ENCODE measurements around the gene PTPRM. TPM values are rescaled to one million over a fixed set of nuclear protein-coding genes. Genes with fewer than 3 reads are reported as not detected.

Gene PTPRM
- total RNA-seq, 1 experiment from 2014 or later, result 6.2 TPM

DNA sequence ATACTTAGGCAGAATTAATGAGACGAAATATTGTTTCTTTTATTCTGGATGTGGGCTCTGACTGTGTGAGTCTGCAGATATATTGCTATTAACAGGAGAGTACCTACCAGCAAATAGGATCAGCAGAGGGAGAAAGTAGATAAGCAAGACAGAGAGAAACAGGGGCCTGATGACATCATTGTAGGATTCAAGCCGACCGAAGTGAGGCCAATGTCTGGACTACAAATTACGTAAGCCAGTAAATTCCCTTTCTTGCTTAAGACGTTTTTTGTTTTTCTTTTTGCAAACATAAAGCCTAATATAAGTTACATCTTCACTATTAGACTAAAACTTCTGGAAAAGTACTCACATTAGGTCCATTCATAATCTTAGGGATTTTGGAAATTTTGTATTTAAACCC is 21.4 kb upstream of the PTPRM start:
- Mint-ChIP-seq H3K27ac (no peak overlapping the region), H3K27me3 (ENCODE audit: low read depth) (no peaks in the 10 kb centered on the region), H3K36me3 (ENCODE audit: insufficient read depth in 1 of 3, low read depth in 3 of 3) (no peaks in the 10 kb centered on the region), H3K9me3 (no peaks in the 10 kb centered on the region), H3K4me3 (no peak overlapping the region), H3K4me1 (no peaks in the 10 kb centered on the region)
- Histone ChIP-seq H3K23ac (ENCODE audit: insufficient read length, low read depth, low read length) (no peak overlapping the region), H2AFZ (ENCODE audit: low read length) (no peak overlapping the region), H3K27ac (ENCODE audit: insufficient read length, low read depth, low read length) (no peak overlapping the region), H3K9ac (ENCODE audit: extremely low read depth, insufficient read length, low read length) (no peak overlapping the region), H2BK5ac (ENCODE audit: insufficient read length, low read length) (no peak overlapping the region), H3K56ac (ENCODE audit: insufficient read length, low read depth, low read length) (no peak overlapping the region), H3K27me3 (ENCODE audit: insufficient read depth, low read length) (no peaks in the 10 kb centered on the region), H2BK12ac (ENCODE audit: insufficient read length, low read depth, low read length) (no peak overlapping the region), H3K4me2 (ENCODE audit: insufficient read depth, insufficient read length, low read length) (no peak overlapping the region), H2BK20ac (ENCODE audit: low read depth, low read length, poor library complexity, severe bottlenecking) (no peak overlapping the region), H4K91ac (ENCODE audit: insufficient read length, low read depth, low read length) (no peak overlapping the region), H2AK5ac (ENCODE audit: insufficient read length, low read length) (no peak overlapping the region), H3K18ac (ENCODE audit: insufficient read length, low read depth, low read length) (no peak overlapping the region), H3T11ph (ENCODE audit: low read length) (no peak overlapping the region), H3K4me1 (ENCODE audit: insufficient read depth, low read length) (no peaks in the 10 kb centered on the region), H2BK120ac (ENCODE audit: low read depth, low read length, poor library complexity, severe bottlenecking) (no peak overlapping the region), H3K14ac (ENCODE audit: insufficient read depth, low read length) (no peak overlapping the region), H4K5ac (ENCODE audit: insufficient read length, low read depth, low read length) (no peak overlapping the region), H3K9me3 (ENCODE audit: control insufficient read depth, low read depth, low read length) (no peaks in the 10 kb centered on the region), H4K20me1 (ENCODE audit: control insufficient read depth, insufficient read depth, insufficient read length) (no peaks in the 10 kb centered on the region), H3K79me2 (ENCODE audit: insufficient read depth, low read length) (no peaks in the 10 kb centered on the region), H3K4ac (ENCODE audit: low read depth, low read length) (no peak overlapping the region), H3K23me2 (ENCODE audit: insufficient read length, low read depth, low read length, poor library complexity, severe bottlenecking) (no peaks in the 10 kb centered on the region), H4K8ac (replicated peaks; ENCODE audit: insufficient read length, low read depth, low read length) (no peak overlapping the region), H3K79me1 (ENCODE audit: insufficient read depth, low read depth, low read length, poor library complexity, severe bottlenecking) (no peaks in the 10 kb centered on the region), H2BK15ac (ENCODE audit: low read depth, low read length) (no peak overlapping the region)
- no CpG with 5 or more reads among the region's 5 CpGs for WGBS (ENCODE audit: extremely low coverage, insufficient read length, low lambda C conversion rate)
- TF ChIP-seq, protein P1, sequence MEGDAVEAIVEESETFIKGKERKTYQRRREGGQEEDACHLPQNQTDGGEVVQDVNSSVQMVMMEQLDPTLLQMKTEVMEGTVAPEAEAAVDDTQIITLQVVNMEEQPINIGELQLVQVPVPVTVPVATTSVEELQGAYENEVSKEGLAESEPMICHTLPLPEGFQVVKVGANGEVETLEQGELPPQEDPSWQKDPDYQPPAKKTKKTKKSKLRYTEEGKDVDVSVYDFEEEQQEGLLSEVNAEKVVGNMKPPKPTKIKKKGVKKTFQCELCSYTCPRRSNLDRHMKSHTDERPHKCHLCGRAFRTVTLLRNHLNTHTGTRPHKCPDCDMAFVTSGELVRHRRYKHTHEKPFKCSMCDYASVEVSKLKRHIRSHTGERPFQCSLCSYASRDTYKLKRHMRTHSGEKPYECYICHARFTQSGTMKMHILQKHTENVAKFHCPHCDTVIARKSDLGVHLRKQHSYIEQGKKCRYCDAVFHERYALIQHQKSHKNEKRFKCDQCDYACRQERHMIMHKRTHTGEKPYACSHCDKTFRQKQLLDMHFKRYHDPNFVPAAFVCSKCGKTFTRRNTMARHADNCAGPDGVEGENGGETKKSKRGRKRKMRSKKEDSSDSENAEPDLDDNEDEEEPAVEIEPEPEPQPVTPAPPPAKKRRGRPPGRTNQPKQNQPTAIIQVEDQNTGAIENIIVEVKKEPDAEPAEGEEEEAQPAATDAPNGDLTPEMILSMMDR (conservative IDR thresholded peaks at IDR 0.05), result no peak
- no peak for DNase-seq
